NT2/D1 (cell line): ENCODE results near the gene TMEM140.

Experiments
- SUZ12 ChIP-seq: IDR thresholded peaks from 2 replicates; pipeline ENCODE4 v1.6.1; 2011; ENCODE audit not compliant: insufficient read length, insufficient read depth; ENCODE audit errors: extremely low read depth
- YY1 ChIP-seq: IDR thresholded peaks from 2 replicates; pipeline ENCODE4 v1.6.1; 2011; ENCODE audit not compliant: insufficient read length, insufficient read depth

GRCh38 chr7:135121868-135122267, 26.0 kb upstream of the TMEM140 start:
- TF ChIP-seq YY1 (no peak), SUZ12 (no peak)
